Left ventricle myocardium superior (tissue), 1 donor: Measurements from ENCODE around the gene PBRM1. TPM values are rescaled to one million over a fixed set of nuclear protein-coding genes. Genes with fewer than 3 reads are reported as not detected.
"Not testable (repeated sequence)": the region's sequence is repeated elsewhere in the genome, so short reads cannot be mapped to it uniquely, and the experiment has no call there.

Experiments used
- ATAC-seq: fragments of 200-7000 bp; cut with Tn5 transposase; one replicate; pipeline ENCODE4 v1.9.1; 2020; ENCODE audit warnings: mild to moderate bottlenecking, moderate library complexity
- DNase-seq: peaks from one replicate; pipeline ENCODE4 v3.0.0-alpha.2; 2020
- intact Hi-C: fragments of 100-400 bp; cut with micrococcal nuclease; formaldehyde crosslinking; loops from one replicate; pipeline ENCODE4 v1.11.0; 2022
- total RNA-seq: library from RNA; stranded (reverse); fragmentation: NEBNext Ultra II Directional; extraction: Animal tissue kit (Norgen Biotek cat#: 25700); gene quantifications from one replicate; pipeline ENCODE4 v1.2.1, GENCODE V29; 2021
- donor health status: DM: no; HTN: yes; CAD: no; lungs with severe emphysema.

Gene PBRM1
- total RNA-seq, 1 donor from 2014 or later: 55.0 TPM

DNA sequence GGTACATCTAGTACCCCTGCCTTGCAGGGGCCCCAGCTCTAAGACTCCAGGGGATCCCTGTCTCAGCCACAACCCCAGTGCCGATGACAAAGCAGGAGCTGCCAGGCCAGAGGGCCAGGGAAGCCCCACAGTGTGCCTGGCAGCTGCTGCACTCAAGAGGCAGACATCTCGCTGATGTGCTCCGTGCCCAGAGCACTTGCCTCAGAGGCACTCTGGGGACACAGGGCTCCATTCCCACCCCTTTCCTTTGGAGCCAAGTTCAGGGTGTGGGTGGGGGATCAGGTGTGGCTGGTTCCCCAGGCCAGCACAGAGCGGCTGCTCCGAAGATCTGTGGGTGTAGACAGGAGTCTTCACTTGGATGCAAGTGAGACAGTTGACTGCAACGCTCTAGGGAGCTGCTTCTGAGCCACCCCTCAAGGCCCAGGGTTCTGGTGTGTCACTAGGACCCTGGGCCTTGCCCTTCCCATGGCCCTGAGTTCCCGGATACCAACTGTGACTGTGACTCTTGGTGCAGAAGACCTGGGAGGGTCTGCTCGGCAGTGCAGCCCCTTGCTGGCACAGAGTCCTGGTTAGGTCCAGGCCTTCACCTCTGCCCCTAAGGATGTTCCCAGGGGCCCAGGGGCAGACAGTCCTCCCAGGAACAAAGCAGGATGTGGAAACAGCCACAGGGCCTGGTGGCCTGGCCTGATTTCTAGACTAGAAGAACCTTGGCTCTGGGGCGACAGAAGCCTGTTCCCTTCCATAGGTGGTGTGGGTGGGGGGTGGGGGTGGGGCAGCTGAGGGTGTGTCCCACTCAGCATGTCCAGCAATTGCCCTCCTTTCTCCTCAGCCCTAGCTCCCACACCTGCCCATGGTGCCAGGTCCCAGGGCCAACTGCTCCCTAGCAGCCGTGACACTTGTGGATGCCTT lies 154.5 kb downstream of the PBRM1 start:
- intact Hi-C loops: no loop called here
- ATAC-seq (peak; percentile 68), DNase-seq (peak; percentile 82)

DNA sequence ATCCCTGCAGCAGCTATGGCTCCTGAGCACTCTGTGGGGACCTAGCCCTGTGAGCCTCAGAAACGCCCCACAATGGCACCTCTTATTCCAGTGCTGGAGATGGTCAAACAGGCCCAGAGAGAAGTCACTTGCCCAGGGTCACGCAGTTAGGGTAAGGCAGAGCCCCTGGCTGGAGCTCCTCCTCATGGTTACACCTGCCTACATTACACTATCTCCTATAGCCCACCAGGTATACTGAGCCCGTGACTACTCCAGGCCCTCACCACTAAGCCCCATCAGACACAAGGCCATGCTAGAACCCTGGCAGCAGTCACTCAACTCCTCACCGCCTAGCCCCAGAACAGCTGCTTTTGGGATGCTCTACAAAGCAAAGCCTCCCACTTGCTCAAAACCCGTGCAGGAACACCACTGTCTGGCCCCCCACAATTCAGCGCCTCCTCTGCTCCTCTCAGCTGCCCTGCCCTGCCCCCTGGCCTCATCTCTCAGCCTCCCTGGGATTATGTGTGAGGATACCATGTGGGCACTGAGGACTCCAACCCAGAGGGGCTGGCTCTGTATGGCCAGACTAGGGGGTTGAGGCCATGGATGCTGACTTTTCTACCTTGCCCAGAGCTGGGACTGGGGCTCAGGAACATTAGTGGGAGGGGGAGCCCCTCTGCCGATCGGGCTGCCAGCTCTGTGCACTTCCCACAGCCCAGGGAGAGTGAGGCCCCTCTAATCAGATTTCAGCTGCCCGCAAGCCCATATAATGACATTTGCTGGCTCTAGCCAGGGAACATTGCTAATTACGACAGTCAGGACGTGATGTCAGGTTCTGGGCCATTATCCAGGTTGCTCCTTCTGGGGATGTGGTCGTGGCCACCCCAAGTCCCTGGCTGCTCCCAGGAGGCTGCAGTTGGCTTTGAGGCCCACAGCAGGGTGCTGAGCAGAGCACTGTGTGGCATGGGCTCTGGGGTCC lies 156.1 kb downstream of the PBRM1 start:
- DNase-seq (peak; percentile 65), ATAC-seq (peak; percentile 56)
- intact Hi-C loops: no loop called here

GRCh38 chr3:52528586-52529375 lies 156.9 kb downstream of the PBRM1 start:
- DNase-seq (peak; percentile 34), ATAC-seq (no peak)
- intact Hi-C loops: no loop called here

DNA sequence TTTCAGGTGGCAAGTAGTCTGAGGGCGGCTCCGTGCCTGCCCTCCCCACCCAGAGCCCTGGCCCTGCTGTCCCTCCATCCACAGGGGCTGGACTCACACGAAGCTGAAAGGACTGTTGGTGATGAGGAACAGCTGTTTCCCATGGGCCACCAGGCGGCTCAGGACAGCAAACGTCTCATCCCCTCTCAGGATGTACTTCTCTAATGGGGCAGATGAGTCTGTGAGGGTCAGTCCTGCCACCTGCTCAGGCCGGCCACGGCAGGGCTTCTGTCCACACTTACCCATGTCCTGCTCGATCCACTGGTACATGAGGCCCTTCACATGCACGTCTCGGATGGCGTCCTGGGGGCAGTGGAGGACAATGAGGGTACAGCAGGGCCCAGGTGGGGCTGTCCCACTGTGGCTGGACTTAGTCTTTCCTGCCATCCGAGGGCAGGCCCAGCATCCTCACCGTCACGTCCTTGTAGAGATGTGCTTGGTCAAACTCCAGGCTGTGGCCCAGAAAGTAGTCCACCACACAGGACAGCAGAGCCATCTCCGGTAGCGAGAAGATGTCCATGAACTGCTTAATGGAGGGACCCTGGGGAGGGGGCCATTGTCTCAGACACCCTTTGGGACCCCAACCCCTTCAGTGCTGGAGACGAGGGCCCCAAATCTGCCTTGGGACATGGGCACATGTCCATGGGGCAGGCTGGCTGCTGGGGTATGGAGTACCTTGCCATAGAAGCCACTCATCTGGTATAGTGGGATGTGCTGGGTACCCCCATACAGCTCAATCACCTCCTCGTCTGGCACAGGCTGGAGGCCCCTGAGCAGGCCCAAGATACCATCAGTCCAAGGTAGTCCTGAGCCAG lies 157.8 kb downstream of the PBRM1 start:
- no peak for ATAC-seq
- peak; percentile 29 for DNase-seq
- intact Hi-C loops: no loop called here

- ATAC-seq (no peak), DNase-seq (peak; percentile 31)
- intact Hi-C loops: no loop called here
These were observed 158.5 kb downstream of the PBRM1 start for GRCh38 chr3:52527039-52527731.

- DNase-seq, intact Hi-C loops, ATAC-seq: not testable (repeated sequence)
These were observed 159.1 kb downstream of the PBRM1 start for GRCh38 chr3:52526671-52527038.

- DNase-seq (peak; percentile 35), ATAC-seq (no peak)
- intact Hi-C loops: no loop called here
These were observed 159.8 kb downstream of the PBRM1 start for GRCh38 chr3:52525680-52526561.

DNA sequence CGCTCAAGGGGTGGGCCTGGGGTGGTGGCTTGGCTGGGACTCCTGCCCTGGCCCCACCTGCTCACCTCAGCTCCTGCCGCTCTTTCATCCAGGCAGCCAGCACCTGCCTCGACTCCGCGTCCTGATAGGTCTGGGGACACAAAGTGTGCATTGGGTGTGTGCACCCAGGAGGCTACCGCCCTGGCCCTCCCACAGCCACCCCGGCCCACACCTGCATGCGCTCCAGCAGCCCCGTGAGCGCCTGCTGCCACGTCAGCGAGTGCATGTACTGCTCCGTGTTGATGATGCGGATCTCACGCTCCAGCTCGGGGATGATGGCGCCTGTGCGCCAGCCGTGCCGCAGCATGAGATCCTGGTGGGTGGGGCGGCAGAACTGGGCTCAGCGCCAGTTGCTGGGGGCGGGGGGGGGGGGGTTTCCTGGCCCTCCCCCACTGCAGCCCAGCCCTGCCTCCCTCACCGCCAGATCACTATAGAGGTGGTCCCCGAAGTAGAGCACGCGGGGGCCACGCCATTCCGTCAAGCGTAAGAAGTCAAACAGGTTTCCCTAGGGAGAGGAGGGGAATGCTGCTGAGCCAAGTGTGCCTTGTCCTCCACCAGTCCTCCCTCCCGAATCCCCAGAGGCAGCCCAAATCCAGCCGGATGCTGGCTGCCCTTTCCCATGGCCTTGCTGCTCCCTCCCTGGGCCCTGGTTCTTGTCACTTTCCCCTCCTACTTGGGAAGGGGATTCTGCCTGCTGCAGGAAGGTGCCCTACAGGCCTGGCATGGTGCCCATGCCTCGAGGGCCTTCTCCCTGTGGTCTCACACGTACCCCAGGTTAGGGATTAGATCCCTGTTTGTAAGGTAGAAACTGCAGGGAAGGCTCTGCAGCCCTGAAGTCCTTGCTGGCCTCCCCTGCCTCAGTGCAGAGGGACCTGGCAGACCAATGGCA lies 160.7 kb downstream of the PBRM1 start:
- DNase-seq (peak; percentile 61), ATAC-seq (peak; percentile 31)

DNA sequence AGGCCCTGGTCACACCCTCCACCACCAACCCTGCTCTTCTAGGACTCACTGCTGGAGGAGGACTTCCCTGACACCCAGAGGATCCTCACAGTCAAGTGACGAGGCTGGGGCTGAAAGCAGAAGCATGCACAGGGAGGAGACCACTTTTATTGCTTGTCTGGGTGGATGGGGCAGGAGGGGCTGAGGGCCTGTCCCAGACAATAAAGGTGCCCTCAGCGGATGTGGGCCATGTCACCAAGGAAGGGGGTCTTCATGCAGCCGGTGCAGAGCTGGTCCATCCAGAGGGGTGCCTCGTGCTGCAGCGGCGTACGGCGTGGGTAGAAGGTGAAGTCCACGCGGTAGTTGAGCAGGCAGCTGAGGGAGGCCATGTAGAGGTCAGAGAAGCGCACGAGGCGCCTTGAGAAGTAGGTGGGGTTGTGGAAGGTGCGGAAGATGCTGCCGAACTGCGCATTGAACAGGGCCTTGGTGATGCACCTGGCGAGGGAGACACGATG lies 161.4 kb downstream of the PBRM1 start:
- intact Hi-C loops: no loop called here
- ATAC-seq (no peak), DNase-seq (peak; percentile 9)

More for the DNA sequence above, 160.7 kb downstream of the PBRM1 start:
- intact Hi-C loops: no loop called here

GRCh38 chr3:52523386-52524257 lies 162.1 kb downstream of the PBRM1 start:
- DNase-seq (peak; percentile 25), ATAC-seq (no peak)
- intact Hi-C loops: no loop called here

- DNase-seq (peak; percentile 22), ATAC-seq (no peak)
- intact Hi-C loops: no loop called here
These were observed 163.0 kb downstream of the PBRM1 start for GRCh38 chr3:52522651-52523251.

DNA sequence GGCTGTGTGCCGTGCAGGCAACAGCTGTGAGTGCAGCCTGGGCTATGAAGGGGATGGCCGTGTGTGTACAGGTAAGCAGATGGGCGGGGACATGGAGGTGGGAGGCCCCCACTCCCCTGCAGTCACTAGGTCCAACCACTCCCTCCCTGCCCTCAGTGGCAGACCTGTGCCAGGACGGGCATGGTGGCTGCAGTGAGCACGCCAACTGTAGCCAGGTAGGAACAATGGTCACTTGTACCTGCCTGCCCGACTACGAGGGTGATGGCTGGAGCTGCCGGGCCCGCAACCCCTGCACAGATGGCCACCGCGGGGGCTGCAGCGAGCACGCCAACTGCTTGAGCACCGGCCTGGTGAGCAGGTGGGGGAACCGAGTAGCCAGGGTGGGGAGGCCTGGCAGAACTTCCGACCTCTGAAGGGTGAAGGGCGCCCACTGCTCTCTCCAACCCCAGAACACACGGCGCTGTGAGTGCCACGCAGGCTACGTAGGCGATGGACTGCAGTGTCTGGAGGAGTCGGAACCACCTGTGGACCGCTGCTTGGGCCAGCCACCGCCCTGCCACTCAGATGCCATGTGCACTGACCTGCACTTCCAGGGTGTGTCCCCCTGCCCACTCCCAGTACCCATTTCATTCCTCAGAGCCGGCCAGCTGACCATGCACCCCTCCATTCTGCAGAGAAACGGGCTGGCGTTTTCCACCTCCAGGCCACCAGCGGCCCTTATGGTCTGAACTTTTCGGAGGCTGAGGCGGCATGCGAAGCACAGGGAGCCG lies 163.6 kb downstream of the PBRM1 start:
- intact Hi-C loops: no loop called here

DNA sequence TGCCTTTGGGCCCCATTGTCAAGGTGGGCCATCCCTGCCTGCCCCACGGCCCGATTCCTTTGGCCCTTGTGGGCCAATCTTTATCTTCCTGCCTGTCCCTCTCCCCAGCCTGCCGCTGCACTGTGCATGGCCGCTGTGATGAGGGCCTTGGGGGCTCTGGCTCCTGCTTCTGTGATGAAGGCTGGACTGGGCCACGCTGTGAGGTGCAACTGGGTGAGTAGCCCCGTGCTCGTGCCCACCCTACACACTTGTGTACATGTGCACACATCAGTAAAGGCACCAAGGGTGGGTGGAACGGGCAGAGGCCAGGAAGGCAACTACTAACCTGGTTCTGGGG lies 164.3 kb downstream of the PBRM1 start:
- no peak for ATAC-seq
- DNase-seq: no peak

More for the DNA sequence above, 163.6 kb downstream of the PBRM1 start:
- DNase-seq (peak; percentile 29), ATAC-seq (no peak)

More for the DNA sequence above, 164.3 kb downstream of the PBRM1 start:
- intact Hi-C loops: no loop called here
